GM13977 (cell line): ENCODE results near the gene REXO5.

Experiments
- DNase-seq: peaks from one replicate; pipeline ENCODE4 v3.0.0; 2012; ENCODE audit warnings: low spot score
- in situ Hi-C: fragments of 300-500 bp; cut with MboI; formaldehyde crosslinking; loops from one replicate; pipeline ENCODE4 v1.12.0; 2022; ENCODE audit warnings: low sequenced_read_pairs, low pct_unique_long_range_greater_than_20kb, mixed read lengths, inconsistent platforms; ENCODE audit not compliant: unreplicated experiment
- TF ChIP-seq, protein P1 (sequence below): IDR thresholded peaks from 2 replicates; pipeline ENCODE4 v1.5.1; 2012; ENCODE audit warnings: mild to moderate bottlenecking, control low read depth; ENCODE audit not compliant: insufficient read depth; ENCODE audit errors: extremely low read depth, missing control alignments

The REXO5 gene

GRCh38 chr16:20866801-20867200, 60.5 kb downstream of the REXO5 start:
- DNase-seq: no peak
- TF ChIP-seq, protein P1, sequence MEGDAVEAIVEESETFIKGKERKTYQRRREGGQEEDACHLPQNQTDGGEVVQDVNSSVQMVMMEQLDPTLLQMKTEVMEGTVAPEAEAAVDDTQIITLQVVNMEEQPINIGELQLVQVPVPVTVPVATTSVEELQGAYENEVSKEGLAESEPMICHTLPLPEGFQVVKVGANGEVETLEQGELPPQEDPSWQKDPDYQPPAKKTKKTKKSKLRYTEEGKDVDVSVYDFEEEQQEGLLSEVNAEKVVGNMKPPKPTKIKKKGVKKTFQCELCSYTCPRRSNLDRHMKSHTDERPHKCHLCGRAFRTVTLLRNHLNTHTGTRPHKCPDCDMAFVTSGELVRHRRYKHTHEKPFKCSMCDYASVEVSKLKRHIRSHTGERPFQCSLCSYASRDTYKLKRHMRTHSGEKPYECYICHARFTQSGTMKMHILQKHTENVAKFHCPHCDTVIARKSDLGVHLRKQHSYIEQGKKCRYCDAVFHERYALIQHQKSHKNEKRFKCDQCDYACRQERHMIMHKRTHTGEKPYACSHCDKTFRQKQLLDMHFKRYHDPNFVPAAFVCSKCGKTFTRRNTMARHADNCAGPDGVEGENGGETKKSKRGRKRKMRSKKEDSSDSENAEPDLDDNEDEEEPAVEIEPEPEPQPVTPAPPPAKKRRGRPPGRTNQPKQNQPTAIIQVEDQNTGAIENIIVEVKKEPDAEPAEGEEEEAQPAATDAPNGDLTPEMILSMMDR: no peak
- in situ Hi-C loops: no loop called here

GRCh38 chr16:20867585-20867984, 61.3 kb downstream of the REXO5 start:
- in situ Hi-C loops: no loop called here
- no peak for DNase-seq
- TF ChIP-seq, protein P1: no peak

GRCh38 chr16:20868890-20869289, 62.6 kb downstream of the REXO5 start:
- no peak for DNase-seq
- TF ChIP-seq, protein P1: no peak
- in situ Hi-C loops: no loop called here

DNA sequence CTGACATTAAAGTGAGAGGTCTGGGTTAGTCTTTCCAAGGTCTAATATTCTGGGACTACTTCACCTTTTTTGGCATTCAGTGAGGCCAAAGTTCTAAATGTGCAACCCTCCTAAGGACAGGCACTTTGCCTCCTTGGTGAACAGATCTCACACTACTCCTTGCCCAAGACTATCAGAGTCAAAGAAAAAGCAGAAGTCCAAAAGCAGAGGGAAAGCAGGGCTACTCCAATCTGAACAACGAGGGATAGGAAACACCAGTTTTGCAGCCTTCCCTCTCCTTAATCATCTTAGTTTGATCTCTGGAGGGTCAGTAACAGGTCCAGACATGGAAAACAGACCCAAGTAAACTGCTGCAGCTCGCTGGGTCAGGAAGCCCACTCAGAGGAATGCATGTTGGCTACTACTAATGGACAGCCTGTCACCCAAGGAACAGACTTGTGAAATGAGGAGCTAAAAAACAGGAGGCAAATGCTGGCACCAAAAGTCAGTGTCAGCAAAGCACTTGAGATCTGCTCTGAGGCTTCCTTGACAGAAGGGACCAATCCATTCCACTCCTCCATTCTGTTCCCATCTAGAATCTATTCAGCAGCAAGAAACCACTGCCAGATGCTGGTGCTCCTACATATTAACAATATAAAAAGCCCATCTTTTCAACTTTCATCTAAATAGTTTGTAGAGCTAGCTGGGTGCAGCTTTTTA, 63.9 kb downstream of the REXO5 start:
- TF ChIP-seq, protein P1: no peak
- in situ Hi-C loops: no loop called here
- DNase-seq: no peak

- TF ChIP-seq, protein P1: no peak
- no peak for DNase-seq
- in situ Hi-C loops: no loop called here
Observed at GRCh38 chr16:20871258-20871657, 64.9 kb downstream of the REXO5 start.

DNA sequence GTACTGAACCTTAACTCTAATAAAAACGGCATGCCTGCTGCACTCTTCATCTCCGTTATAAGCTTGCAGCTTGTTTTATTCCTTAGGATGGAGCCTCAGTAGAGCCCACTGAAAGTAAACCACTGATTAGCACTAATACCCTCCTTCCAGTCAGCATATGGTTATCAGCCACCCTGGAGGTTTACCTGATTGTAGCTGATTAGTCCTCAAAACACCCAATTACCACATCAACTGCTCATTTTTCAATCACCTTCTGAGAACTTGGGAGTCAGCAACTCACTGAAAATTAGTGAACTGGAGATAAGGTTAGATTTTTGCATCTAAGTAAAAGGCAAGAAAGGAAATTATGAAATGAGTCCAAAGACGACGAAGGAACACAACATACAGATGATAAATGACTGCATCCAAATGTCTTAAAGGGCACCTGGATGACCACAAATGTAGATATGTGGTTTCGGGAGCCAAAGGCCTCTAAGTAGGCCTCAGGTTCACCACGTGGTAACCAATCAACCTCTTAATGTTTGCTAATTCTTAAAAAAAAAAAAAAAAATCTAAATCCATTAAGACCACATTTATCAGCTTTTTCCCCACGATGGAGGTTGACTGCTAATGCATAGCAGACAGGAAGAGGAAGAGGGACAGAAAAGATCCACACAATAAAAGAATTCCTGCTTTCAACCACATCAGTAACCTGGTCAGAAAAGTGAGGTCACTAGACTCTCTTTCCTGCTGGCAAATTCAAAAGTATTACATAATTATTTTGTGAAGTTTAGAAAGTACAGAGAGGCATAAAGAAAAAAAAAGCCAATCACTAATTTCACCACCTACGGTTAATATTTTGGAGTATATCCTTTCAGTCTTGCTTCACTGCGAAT, 65.9 kb downstream of the REXO5 start:
- no peak for DNase-seq
- TF ChIP-seq, protein P1: no peak
- in situ Hi-C loops: no loop called here
